DND-41 (cell line): ENCODE measurements around the gene SERPIND1.

Experiments
- EZH2 ChIP-seq: IDR thresholded peaks from 3 replicates; pipeline ENCODE4 v1.6.1; 2012; ENCODE audit warnings: borderline replicate concordance, low read depth, mild to moderate bottlenecking, moderate library complexity, low read length, inconsistent platforms; ENCODE audit not compliant: severe bottlenecking
- TF ChIP-seq, protein P1 (sequence below): IDR thresholded peaks from 2 replicates; pipeline ENCODE4 v1.5.1; 2012; ENCODE audit warnings: borderline replicate concordance, low read length, moderate library complexity, mild to moderate bottlenecking; ENCODE audit not compliant: poor library complexity, severe bottlenecking; ENCODE audit errors: extremely low read depth

DNA sequence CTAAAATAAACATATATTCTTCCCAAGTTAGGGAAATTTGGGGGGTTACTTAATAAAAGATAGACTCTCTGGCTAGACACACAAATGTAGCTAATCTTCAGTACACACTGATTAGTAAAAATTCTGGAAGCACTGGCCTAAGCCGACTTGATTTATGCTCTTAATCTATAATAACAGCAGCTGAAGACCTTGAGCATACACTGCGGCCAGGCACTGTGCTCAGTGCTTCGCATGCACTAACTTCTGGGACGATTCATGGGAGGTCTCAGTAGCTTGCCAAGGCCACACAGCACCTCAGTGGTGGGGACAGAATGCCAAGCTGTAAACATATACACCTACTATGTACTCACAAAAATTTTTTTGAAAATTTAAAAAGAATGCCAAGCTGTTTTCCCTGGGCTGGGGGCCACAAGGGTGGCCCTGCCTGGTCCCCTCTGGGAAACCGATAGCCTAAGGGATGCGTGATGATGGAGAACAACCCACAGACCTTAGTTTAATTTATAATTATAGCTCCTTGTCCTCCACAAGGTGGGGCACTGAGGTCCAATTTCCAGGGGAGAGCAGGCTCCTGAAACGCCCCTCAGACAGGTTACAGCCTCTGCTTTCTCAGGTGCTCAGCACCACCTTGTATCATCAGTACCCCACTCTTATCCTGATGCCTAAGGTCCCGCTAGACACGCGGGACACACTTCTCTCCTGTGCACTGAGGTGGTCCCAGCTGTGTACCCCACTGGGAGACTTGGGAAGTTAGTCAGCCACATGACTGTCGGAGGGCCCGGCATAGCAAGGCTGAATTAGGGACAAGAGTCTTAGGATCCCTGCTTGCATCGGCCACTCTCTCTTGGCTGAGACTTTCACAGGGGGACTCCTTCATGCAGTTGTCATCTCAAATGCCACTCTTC lies 20.1 kb downstream of the SERPIND1 start:
- TF ChIP-seq, protein P1, sequence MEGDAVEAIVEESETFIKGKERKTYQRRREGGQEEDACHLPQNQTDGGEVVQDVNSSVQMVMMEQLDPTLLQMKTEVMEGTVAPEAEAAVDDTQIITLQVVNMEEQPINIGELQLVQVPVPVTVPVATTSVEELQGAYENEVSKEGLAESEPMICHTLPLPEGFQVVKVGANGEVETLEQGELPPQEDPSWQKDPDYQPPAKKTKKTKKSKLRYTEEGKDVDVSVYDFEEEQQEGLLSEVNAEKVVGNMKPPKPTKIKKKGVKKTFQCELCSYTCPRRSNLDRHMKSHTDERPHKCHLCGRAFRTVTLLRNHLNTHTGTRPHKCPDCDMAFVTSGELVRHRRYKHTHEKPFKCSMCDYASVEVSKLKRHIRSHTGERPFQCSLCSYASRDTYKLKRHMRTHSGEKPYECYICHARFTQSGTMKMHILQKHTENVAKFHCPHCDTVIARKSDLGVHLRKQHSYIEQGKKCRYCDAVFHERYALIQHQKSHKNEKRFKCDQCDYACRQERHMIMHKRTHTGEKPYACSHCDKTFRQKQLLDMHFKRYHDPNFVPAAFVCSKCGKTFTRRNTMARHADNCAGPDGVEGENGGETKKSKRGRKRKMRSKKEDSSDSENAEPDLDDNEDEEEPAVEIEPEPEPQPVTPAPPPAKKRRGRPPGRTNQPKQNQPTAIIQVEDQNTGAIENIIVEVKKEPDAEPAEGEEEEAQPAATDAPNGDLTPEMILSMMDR: no peak
- TF ChIP-seq EZH2: no peak
